Measurements from ENCODE around the gene UBE2L3. TPM values are rescaled to one million over a fixed set of nuclear protein-coding genes. Genes with fewer than 3 reads are reported as not detected.

The UBE2L3 gene
- total and polyA plus RNA-seq, 2 of the 8 experiments (the other 6 are each of a cell fraction or from before 2014, with no cell fraction given): 63.5 to 90.0 TPM

DNA sequence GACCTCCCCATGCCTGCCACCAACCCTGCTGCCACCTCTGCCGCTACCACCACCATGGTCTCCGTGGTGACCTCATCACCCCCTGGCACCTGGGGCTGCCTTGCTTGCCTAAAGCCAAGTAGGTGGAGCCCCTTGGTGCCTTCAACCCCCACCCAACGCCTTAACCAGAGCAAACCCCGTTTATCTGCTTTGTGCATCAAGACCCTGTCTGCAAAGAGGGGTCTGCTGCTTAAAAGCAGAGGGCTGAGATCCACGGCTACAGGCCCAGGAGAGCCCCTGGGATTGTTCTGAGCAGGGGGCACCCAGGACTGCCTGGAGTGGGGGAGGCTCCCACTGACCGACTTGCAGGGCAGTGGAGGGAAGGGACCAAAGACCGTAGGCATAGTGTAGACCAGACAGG, 93.4 kb downstream of the UBE2L3 start:
- Histone ChIP-seq H3K79me2 (ENCODE audit: control insufficient read depth in 1 of 2, insufficient read depth in 2 of 2, low read length in 2 of 2) (no peaks in the 10 kb centered on the region), H2BK12ac (ENCODE audit: low read depth, low read length) (no peak overlapping the region), H3K36me3 (ENCODE audit: control insufficient read depth in 2 of 4, insufficient read depth in 4 of 4, low read length in 3 of 4) (0 out of 8 replicates have a peak, but pooled peaks cover 0 to 3% (median 0%) of the 10 kb centered on the region in 4 experiments), H3K23me2 (ENCODE audit: low read depth, low read length) (peaks cover 8% of the 10 kb centered on the region; the same call in 1 of the 2 replicates), H3K4ac (replicated peaks; ENCODE audit: insufficient read length, low read depth, low read length) (no peak overlapping the region), H4K8ac (ENCODE audit: extremely low read depth, insufficient read depth, low read length) (no peak overlapping the region; the same call in 1 of the 2 replicates), H2AFZ (ENCODE audit: low read length) (no peak overlapping the region), H4K5ac (ENCODE audit: insufficient read length, low read depth, low read length) (no peak overlapping the region), H3K27ac (ENCODE audit: low read depth, low read length) (no peak overlapping the region), H3K79me1 (ENCODE audit: low read depth, low read length) (no peaks in the 10 kb centered on the region), H3K18ac (ENCODE audit: extremely low read depth, low read length) (no peak overlapping the region), H3K4me2 (ENCODE audit: insufficient read depth in 1 of 2, low read depth in 2 of 2, low read length in 2 of 2) (no peak overlapping the region), H3K4me3 (ENCODE audit: extremely low read depth in 1 of 4, insufficient read depth in 2 of 4, low read depth in 3 of 4, low read length in 4 of 4) (no peak overlapping the region), H3K9ac (replicated peaks in 1 of 4; ENCODE audit: extremely low read depth in 1 of 4, low read depth in 3 of 4, low read length in 3 of 4) (no peak overlapping the region), H4K91ac (replicated peaks; ENCODE audit: insufficient read length, low read length) (no peak overlapping the region), H2BK5ac (ENCODE audit: low read depth, low read length) (no peak overlapping the region), H2AK5ac (ENCODE audit: low read depth, low read length) (no peak overlapping the region), H3K27me3 (replicated peaks in 1 of 4; ENCODE audit: control insufficient read depth in 3 of 4, extremely low read depth in 1 of 4, insufficient read depth in 3 of 4, low read length in 3 of 4) (no peaks in the 10 kb centered on the region; a peak in 1 of 7 replicates), H3K9me3 (ENCODE audit: insufficient read depth in 2 of 2, low read depth in 1 of 2, low read length in 1 of 2) (no peaks in the 10 kb centered on the region), H3K23ac (ENCODE audit: insufficient read length) (no peak overlapping the region), H3K14ac (ENCODE audit: insufficient read length) (no peak overlapping the region), H2BK15ac (ENCODE audit: low read length) (no peak overlapping the region), H4K20me1 (replicated peaks in 1 of 2; ENCODE audit: control insufficient read depth in 1 of 2, insufficient read depth in 2 of 2, low read length in 2 of 2) (peaks cover 0 to 4% of the 10 kb centered on the region in 2 experiments), H2BK20ac (ENCODE audit: low read length) (no peak overlapping the region; the same call in 1 of the 2 replicates), H3K4me1 (replicated peaks in 1 of 4; ENCODE audit: control insufficient read depth in 3 of 4, insufficient read depth in 4 of 4, low read length in 3 of 4) (peaks cover 0 to 7% (median 5%) of the 10 kb centered on the region in 4 experiments; a peak in 6 of 7 replicates), H3K56ac (replicated peaks; ENCODE audit: insufficient read length, low read depth, low read length) (no peak overlapping the region), H2BK120ac (replicated peaks; ENCODE audit: low read depth, low read length) (no peak overlapping the region)
- ChIA-PET CTCF (ENCODE audit: partially characterized antibody) (no interaction called here), POLR2A (ENCODE audit: partially characterized antibody) (interaction anchor here (1.0 kb wide), 1 partner anchor 12 kb away, joined by 3 read pairs; no protein-coding TSS in a partner anchor)
- DNase-seq (ENCODE audit: low read depth in 1 of 2, low spot score in 2 of 2) (no peak), FAIRE-seq (no peak)
- TF ChIP-seq CHD1 (IDR thresholded peaks at IDR 0.05; ENCODE audit: low read depth, low read length): no peak
- no peak for TF ChIP-seq SP1 (IDR thresholded peaks at IDR 0.05; ENCODE audit: low read depth, low read length)
- 76% methylated on average over 7 of the region's 7 CpGs; no CpG with 5 or more reads in 1 of the 2 experiments for WGBS, 2 experiments (ENCODE audit: extremely low coverage in 1 of 2, insufficient coverage in 1 of 2, insufficient read length in 1 of 2, insufficient replicate concordance in 2 of 2, low coverage in 1 of 2, low lambda C conversion rate in 2 of 2, missing lambda C conversion rate in 1 of 2)
